ENCODE results near the gene OSBPL9.

GRCh38 chr1:51699391-51699790 lies 82.5 kb downstream of the OSBPL9 start:
- TF ChIP-seq EZH2 (optimal IDR thresholded peaks at IDR 0.05; ENCODE audit: low read depth, low read length) (no peak), CTCF (IDR thresholded peaks at IDR 0.05; ENCODE audit: low read length) (no peak)

All from MM.1S (cell line).